GM21381 (cell line): Measurements from ENCODE around the gene AP3B1.

Experiments
- ATAC-seq: cut with Tn5 transposase; IDR thresholded peaks from one replicate; pipeline ENCODE4 v1.9.1; 2021; ENCODE audit warnings: mild to moderate bottlenecking, moderate library complexity; ENCODE audit not compliant: unreplicated experiment

AP3B1 gene

GRCh38 chr5:77983482-77984199 lies 310.9 kb downstream of the AP3B1 start:
- ATAC-seq: no peak

GRCh38 chr5:77981820-77982219 lies 312.7 kb downstream of the AP3B1 start:
- no peak for ATAC-seq

- no peak for ATAC-seq
These were observed 319.9 kb downstream of the AP3B1 start for GRCh38 chr5:77974576-77974975.

- no peak for ATAC-seq
These were observed 321.3 kb downstream of the AP3B1 start for GRCh38 chr5:77973253-77973609.

- ATAC-seq: no peak
These were observed 321.8 kb downstream of the AP3B1 start for GRCh38 chr5:77972469-77973252.

- ATAC-seq: no peak
These were observed 322.6 kb downstream of the AP3B1 start for GRCh38 chr5:77971776-77972468.

- no peak for ATAC-seq
These were observed 323.6 kb downstream of the AP3B1 start for GRCh38 chr5:77970891-77971290.

GRCh38 chr5:77963795-77964194 lies 330.7 kb downstream of the AP3B1 start:
- no peak for ATAC-seq

GRCh38 chr5:77960863-77961396 lies 333.6 kb downstream of the AP3B1 start:
- no peak for ATAC-seq

GRCh38 chr5:77960305-77960704 lies 334.2 kb downstream of the AP3B1 start:
- no peak for ATAC-seq

- ATAC-seq: no peak
These were observed 335.7 kb downstream of the AP3B1 start for GRCh38 chr5:77958642-77959330.

- ATAC-seq: no peak
These were observed 336.5 kb downstream of the AP3B1 start for GRCh38 chr5:77957931-77958521.

GRCh38 chr5:77957516-77957915 lies 337.0 kb downstream of the AP3B1 start:
- ATAC-seq: no peak

- ATAC-seq: no peak
These were observed 337.4 kb downstream of the AP3B1 start for GRCh38 chr5:77957081-77957480.

- ATAC-seq: no peak
These were observed 338.9 kb downstream of the AP3B1 start for GRCh38 chr5:77955577-77955976.

- no peak for ATAC-seq
These were observed 341.1 kb downstream of the AP3B1 start for GRCh38 chr5:77953374-77953773.

- no peak for ATAC-seq
These were observed 341.8 kb downstream of the AP3B1 start for GRCh38 chr5:77952636-77953212.
